HCT116 (cell line): Measurements from ENCODE around the gene MOB3A. TPM values are rescaled to one million over a fixed set of nuclear protein-coding genes. Genes with fewer than 3 reads are reported as not detected.

Experiments used
- ATAC-seq: fragments of 200-7000 bp; cut with Tn5 transposase; 2 replicates; pipeline ENCODE4 v1.9.1; 2020; ENCODE audit warnings: mild to moderate bottlenecking, moderate library complexity
- BruUV-seq: library from RNA; stranded (reverse); fragments of 400-500 nt; replicated peaks from 2 replicates; lab custom pipeline; 2021; lab: Mats Ljungman, UMichigan
- CTCF ChIA-PET: fragments of 300-600 bp; sonication (Branson Sonifier 250); formaldehyde crosslinking; loops from one replicate; lab custom pipeline; 2021; ENCODE audit warnings: antibody characterized with exemption; lab: Charles Lee
- POLR2A ChIA-PET: fragments of 300-600, 350-600 bp; sonication (Branson Sonifier 250); formaldehyde crosslinking; loops from one replicate; lab custom pipeline; 2021; ENCODE audit warnings: antibody characterized with exemption; lab: Charles Lee
- RAD21 ChIA-PET, 2 experiments: fragments of 300-600 bp; sonication (Branson Sonifier 250); formaldehyde crosslinking; loops; one replicate each; lab custom pipeline; 2023; ENCODE audit warnings: low total read pairs in 2 of 2; ENCODE audit not compliant: uncharacterized antibody in 2 of 2, unreplicated experiment in 2 of 2, low non-redundant PET in 1 of 2; lab: Charles Lee
- DNase-seq: peaks from one replicate; pipeline ENCODE4 v3.0.0-alpha.2; 2010; ENCODE audit warnings: low read depth, low spot score
- H2AFZ ChIP-seq: fragments of 200-600 bp; shearing (Covaris generic), sonication (generic); 2 replicates; pipeline ENCODE4 v1.6.1; 2017; ENCODE audit warnings: low read depth, mixed run types, mixed read lengths, antibody characterized with exemption, low read length; ENCODE audit not compliant: poor library complexity, severe bottlenecking
- H3K27ac ChIP-seq: 2 replicates; pipeline ENCODE4 v1.5.1; 2012; ENCODE audit warnings: low read depth, low read length
- H3K27me3 ChIP-seq: fragments of 200-600 bp; sonication (generic); 2 replicates; pipeline ENCODE4 v1.6.1; 2016; ENCODE audit warnings: mixed run types, low read length, mixed read lengths; ENCODE audit not compliant: insufficient read depth
- H3K36me3 ChIP-seq, 2 experiments: fragments of 200-500 bp in 1 of 2; fragments of 200-600 bp in 1 of 2; sonication (Bioruptor generic) in 1 of 2; sonication (generic) in 1 of 2; 2 replicates each; pipeline versions ENCODE4 v1.5.1 to v1.6.1; 2014 to 2016; ENCODE audit warnings: low read length in 2 of 2, inconsistent platforms in 1 of 2, mixed read lengths in 1 of 2, mixed run types in 1 of 2; ENCODE audit not compliant: insufficient read depth in 2 of 2, control insufficient read depth in 1 of 2
- H3K4me1 ChIP-seq, 2 experiments: fragments of 200-600 bp in 1 of 2; sonication (generic) in 1 of 2; 2 replicates each; pipeline versions ENCODE4 v1.5.1 to v1.6.1; 2012 to 2017; ENCODE audit warnings: low read length in 2 of 2, inconsistent platforms in 1 of 2, mild to moderate bottlenecking in 1 of 2, mixed read lengths in 1 of 2, mixed run types in 1 of 2, moderate library complexity in 1 of 2; ENCODE audit not compliant: insufficient read depth in 2 of 2, control insufficient read depth in 1 of 2
- H3K4me2 ChIP-seq: fragments of 200-600 bp; sonication (generic); 2 replicates; pipeline ENCODE4 v1.6.1; 2017; ENCODE audit warnings: mixed run types, low read length, mixed read lengths
- H3K4me3 ChIP-seq, 2 experiments: fragments of 200-600 bp in 1 of 2; sonication (generic) in 1 of 2; replicated peaks in 1 of 2; 2 replicates each; pipeline ENCODE4 v1.5.1; 2011 to 2016; ENCODE audit warnings: low read length in 2 of 2, control low read depth in 1 of 2, low read depth in 1 of 2, mild to moderate bottlenecking in 1 of 2, mixed read lengths in 1 of 2, mixed run types in 1 of 2
- H3K79me2 ChIP-seq: fragments of 200-600 bp; sonication (generic); 2 replicates; pipeline ENCODE4 v1.6.1; 2017; ENCODE audit warnings: mild to moderate bottlenecking, mixed run types, low read length, moderate library complexity, mixed read lengths; ENCODE audit not compliant: insufficient read depth
- H3K9ac ChIP-seq: fragments of 200-600 bp; sonication (generic); 2 replicates; pipeline ENCODE4 v1.6.1; 2016; ENCODE audit warnings: low read length, mixed read lengths
- H3K9me2 ChIP-seq: fragments of 200-600 bp; sonication (generic), shearing (Covaris generic); 2 replicates; pipeline ENCODE4 v1.6.1; 2017; ENCODE audit warnings: mixed run types, mild to moderate bottlenecking, moderate library complexity; ENCODE audit not compliant: insufficient read depth
- H3K9me3 ChIP-seq, 2 experiments: fragments of 200-500 bp in 1 of 2; fragments of 200-600 bp in 1 of 2; sonication (Bioruptor generic) in 1 of 2; sonication (generic) in 1 of 2; 2 replicates each; pipeline ENCODE4 v1.6.1; 2014 to 2017; ENCODE audit warnings: low read length in 2 of 2, mixed read lengths in 2 of 2, inconsistent platforms in 1 of 2, low read depth in 1 of 2, mild to moderate bottlenecking in 1 of 2, mixed run types in 1 of 2, moderate library complexity in 1 of 2; ENCODE audit not compliant: control insufficient read depth in 1 of 2, insufficient read depth in 1 of 2
- H4K20me1 ChIP-seq: fragments of 200-600 bp; sonication (generic), shearing (Covaris generic); 2 replicates; pipeline ENCODE4 v1.6.1; 2017; ENCODE audit warnings: mixed run types, mild to moderate bottlenecking, moderate library complexity; ENCODE audit not compliant: insufficient read depth
- POLR2A ChIP-seq: IDR thresholded peaks from 2 replicates; pipeline ENCODE4 v1.7.0; 2011; ENCODE audit warnings: borderline replicate concordance; ENCODE audit not compliant: insufficient read depth, insufficient read length; ENCODE audit errors: extremely low read depth
- POLR2AphosphoS5 ChIP-seq: IDR thresholded peaks from 2 replicates; pipeline ENCODE4 v1.6.1; 2011; ENCODE audit warnings: mild to moderate bottlenecking, low read depth, low read length, moderate library complexity
- ZFX ChIP-seq: fragments of 450-650 bp; IDR thresholded peaks from 2 replicates; pipeline ENCODE4 v1.6.1; 2017
- ZNF274 ChIP-seq: fragments of 200-500 bp; sonication (Bioruptor generic); IDR thresholded peaks from 2 replicates; pipeline ENCODE4 v1.6.1; 2014; ENCODE audit warnings: mild to moderate bottlenecking, low read depth, low read length, inconsistent platforms
- intact Hi-C: fragments of 100-400 bp; cut with micrococcal nuclease; formaldehyde crosslinking; loops from 2 replicates; pipeline ENCODE4 v1.10.0; 2022
- total RNA-seq: library from RNA; stranded (reverse); gene quantifications from one replicate; pipeline ENCODE4 v1.2.1, GENCODE V29; 2021; ENCODE audit not compliant: unreplicated experiment

MOB3A gene
- total RNA-seq, 1 experiment from 2014 or later = 32.1 TPM

DNA sequence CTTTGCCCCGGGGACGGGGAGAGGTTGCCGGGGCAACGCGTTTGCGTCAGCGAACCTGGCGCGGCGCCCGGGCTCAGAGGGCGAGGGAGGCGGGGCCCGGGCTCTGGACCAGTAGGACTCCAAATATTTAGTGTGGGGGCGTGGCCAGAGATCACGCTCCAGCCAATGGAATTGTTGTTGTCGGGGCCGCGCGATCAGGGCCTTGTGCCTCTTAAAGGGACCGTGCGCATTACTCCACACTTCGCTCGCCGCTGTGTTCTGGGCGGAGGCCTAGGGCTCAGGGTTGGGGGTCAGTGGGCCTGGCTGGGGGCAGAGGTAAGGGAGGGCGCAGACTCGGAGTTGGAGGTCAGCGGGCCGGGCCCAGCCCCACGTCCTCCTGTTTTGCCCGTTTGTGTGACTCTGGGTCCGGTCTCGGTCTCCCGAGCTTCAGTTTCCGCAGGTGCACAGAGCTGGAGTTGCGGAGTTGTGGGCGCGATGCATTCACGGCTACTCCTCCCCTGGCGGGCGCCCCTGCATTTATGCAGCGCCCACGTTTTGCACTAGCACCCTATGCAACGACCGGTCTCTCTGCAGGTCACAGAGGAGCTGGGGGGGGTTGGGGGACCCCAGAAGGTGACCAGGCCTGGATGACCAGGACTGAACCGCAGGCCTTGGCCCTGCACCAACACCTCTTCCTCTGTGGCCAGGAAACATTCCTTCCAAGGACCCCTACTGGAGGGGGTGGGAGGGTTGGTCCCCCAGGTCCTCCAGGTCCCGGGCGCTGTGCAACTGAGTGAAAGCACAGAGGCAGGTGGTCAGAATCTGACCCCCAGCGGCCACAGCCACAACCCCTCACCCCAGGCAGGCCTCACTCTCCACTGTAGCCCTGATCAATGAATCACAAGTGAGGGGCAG, 34.4 kb downstream of the MOB3A start:
- peak overlapping the region; percentile 71 to 81 for H3K4me3 ChIP-seq
- peak overlapping the region; percentile 82 for H3K9ac ChIP-seq
- H3K27ac ChIP-seq = peak overlapping the region; percentile 99
- DNase-seq (peak; percentile 93), ATAC-seq (peak; percentile 78)
- no peaks in the 10 kb centered on the region for H3K9me3 ChIP-seq
- no peaks in the 10 kb centered on the region for H4K20me1 ChIP-seq
- H3K27me3 ChIP-seq = no peaks in the 10 kb centered on the region
- no peaks in the 10 kb centered on the region for H3K79me2 ChIP-seq
- ChIA-PET CTCF (no interaction called here), POLR2A (interaction anchor here (2.0 to 3.3 kb wide), 2 partner anchors 10 to 30 kb away, joined by 7 to 11 read pairs; no protein-coding TSS in a partner anchor), RAD21 (no interaction called here)
- BruUV-seq = TSS peak; percentile 88
- H2AFZ ChIP-seq = no peak overlapping the region
- TF ChIP-seq ZFX = peak; percentile 81
- TF ChIP-seq ZNF274 = no peak
- TF ChIP-seq POLR2AphosphoS5 = peak; percentile 92
- peak; percentile 56 for TF ChIP-seq POLR2A
- no peaks in the 10 kb centered on the region for H3K9me2 ChIP-seq
- peaks cover 56 to 74% of the 10 kb centered on the region in 2 experiments for H3K4me1 ChIP-seq
- intact Hi-C loops = loop anchor here (10.0 kb wide), 1 partner anchor 127 kb away; no protein-coding TSS in a partner anchor
- H3K36me3 ChIP-seq = no peaks in the 10 kb centered on the region
- H3K4me2 ChIP-seq = peak overlapping the region; percentile 95

DNA sequence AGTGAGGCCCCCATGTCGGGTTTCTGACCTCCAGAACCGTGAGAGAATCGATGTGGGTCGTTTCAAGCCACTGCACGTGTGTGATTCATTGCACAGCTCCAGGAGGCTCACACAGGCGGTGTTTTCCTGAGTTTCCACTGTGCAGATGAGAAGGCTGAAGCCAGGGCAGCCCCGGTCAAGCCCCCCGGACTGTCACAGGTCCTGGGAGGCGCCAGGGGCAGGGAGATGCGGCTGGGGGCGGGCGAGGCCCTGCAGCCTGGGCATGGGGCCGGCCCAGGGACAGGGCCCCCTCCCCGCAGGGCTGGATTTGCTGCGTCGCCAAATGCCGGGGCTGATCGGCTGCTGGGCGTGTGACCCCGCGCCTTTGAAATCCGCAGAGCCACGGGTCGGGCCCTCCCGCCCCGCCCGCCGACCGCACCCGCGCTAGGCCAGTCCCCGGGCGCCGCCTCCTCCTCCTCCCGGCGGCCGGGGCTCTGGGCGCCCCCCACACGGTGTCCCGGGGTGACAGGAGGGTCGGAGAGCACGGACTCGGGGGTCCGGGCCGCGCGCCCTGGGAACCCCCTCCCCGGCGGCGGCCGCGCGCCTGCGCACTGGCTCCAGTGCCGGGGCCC, 35.1 kb downstream of the MOB3A start:
- no TSS peak for BruUV-seq
- peak overlapping the region; percentile 63 to 71 for H3K4me3 ChIP-seq
- H3K27ac ChIP-seq = peak overlapping the region; percentile 99
- intact Hi-C loops = loop anchor here (10.0 kb wide), 1 partner anchor 126 kb away; no protein-coding TSS in a partner anchor
- peak; percentile 43 for ATAC-seq
- no peak overlapping the region for H2AFZ ChIP-seq
- peaks cover 60 to 82% of the 10 kb centered on the region in 2 experiments for H3K4me1 ChIP-seq
- no peaks in the 10 kb centered on the region for H3K9me3 ChIP-seq
- ChIA-PET POLR2A (interaction anchor here (1.4 to 3.3 kb wide), 5 partner anchors 11 to 29 kb away, joined by 3 to 17 read pairs (median 8); partner anchors contain the start of gene MKNK2), RAD21 (no interaction called here), CTCF (no interaction called here)
- no peak for DNase-seq
- no peaks in the 10 kb centered on the region for H3K27me3 ChIP-seq
- H3K79me2 ChIP-seq = no peaks in the 10 kb centered on the region
- peak overlapping the region; percentile 95 for H3K4me2 ChIP-seq
- no peaks in the 10 kb centered on the region for H3K36me3 ChIP-seq
- H3K9ac ChIP-seq = peak overlapping the region; percentile 82
- H4K20me1 ChIP-seq = no peaks in the 10 kb centered on the region
- H3K9me2 ChIP-seq = no peaks in the 10 kb centered on the region
- peak; percentile 13; the same call in 1 of the 2 replicates for TF ChIP-seq POLR2AphosphoS5
- no peak for TF ChIP-seq POLR2A
